22Rv1 (cell line): ENCODE measurements around the gene SLC6A2.

Experiments used
- CTCF ChIP-seq: fragments of 450-650 bp; IDR thresholded peaks from 2 replicates; pipeline ENCODE4 v1.5.1; 2017; ENCODE audit warnings: mild to moderate bottlenecking
- ZFX ChIP-seq: fragments of 450-650 bp; IDR thresholded peaks from 2 replicates; pipeline ENCODE4 v1.6.1; 2017; ENCODE audit warnings: antibody characterized with exemption, borderline replicate concordance

- TF ChIP-seq CTCF (no peak), ZFX (no peak)
Measured at GRCh38 chr16:55624696-55625095, 31.1 kb upstream of the SLC6A2 start.
